H1 (cell line): ENCODE measurements around the gene HGD. TPM values are rescaled to one million over a fixed set of nuclear protein-coding genes. Genes with fewer than 3 reads are reported as not detected.

Experiments used
- CTCF ChIA-PET: fragments of 300-600 bp; sonication (Branson Sonifier 250); formaldehyde crosslinking; loops from one replicate; lab custom pipeline; 2021; ENCODE audit not compliant: partially characterized antibody; lab: Charles Lee
- POLR2A ChIA-PET: fragments of 300-600 bp; sonication (Branson Sonifier 250); formaldehyde crosslinking; loops from one replicate; lab custom pipeline; 2021; ENCODE audit warnings: inconsistent platforms; ENCODE audit not compliant: partially characterized antibody; lab: Charles Lee
- DNase-seq, 2 experiments: peaks; one replicate each; pipeline versions ENCODE4 v3.0.0 to v3.0.0-alpha.2; 2010 to 2022; ENCODE audit warnings: low spot score in 2 of 2, low read depth in 1 of 2, mixed read lengths in 1 of 2
- FAIRE-seq: peaks from 2 replicates; lab custom pipeline; 2011; peaks lifted over from hg19 to GRCh38; lab: Jason Lieb, UNC
- H2AFZ ChIP-seq: 2 replicates; pipeline ENCODE4 v1.8.1; 2012; ENCODE audit warnings: low read length, inconsistent platforms
- H2AK5ac ChIP-seq: 2 replicates; pipeline ENCODE4 v1.6.1; 2013; ENCODE audit warnings: low read depth, low read length
- H2BK120ac ChIP-seq: replicated peaks from 2 replicates; pipeline ENCODE3; 2013; ENCODE audit warnings: low read depth, low read length, inconsistent platforms
- H2BK12ac ChIP-seq: 2 replicates; pipeline ENCODE4 v1.6.1; 2013; ENCODE audit warnings: low read depth, low read length
- H2BK15ac ChIP-seq: 2 replicates; pipeline ENCODE4 v1.6.1; 2013; ENCODE audit warnings: low read length
- H2BK20ac ChIP-seq: 2 replicates; pipeline ENCODE4 v1.6.1; 2013; ENCODE audit warnings: low read length
- H2BK5ac ChIP-seq: 2 replicates; pipeline ENCODE4 v1.6.1; 2013; ENCODE audit warnings: low read depth, low read length
- H3K14ac ChIP-seq: 2 replicates; pipeline ENCODE4 v1.6.1; 2013; ENCODE audit warnings: inconsistent platforms; ENCODE audit not compliant: insufficient read length
- H3K18ac ChIP-seq: 2 replicates; pipeline ENCODE4 v1.6.1; 2013; ENCODE audit warnings: low read length; ENCODE audit errors: extremely low read depth
- H3K23ac ChIP-seq: 2 replicates; pipeline ENCODE4 v1.6.1; 2013; ENCODE audit warnings: inconsistent platforms; ENCODE audit not compliant: insufficient read length
- H3K23me2 ChIP-seq: 2 replicates; pipeline ENCODE4 v1.6.1; 2013; ENCODE audit warnings: low read depth, low read length
- H3K27ac ChIP-seq: 2 replicates; pipeline ENCODE4 v1.6.1; 2011; ENCODE audit warnings: low read depth, low read length, inconsistent platforms
- H3K27me3 ChIP-seq, 4 experiments: replicated peaks in 1 of 4; 1 replicate in 1 of 4; 2 replicates in 3 of 4; pipeline versions ENCODE4 v1.6.1 to v1.8.1; 2011 to 2013; ENCODE audit warnings: low read length in 3 of 4, mild to moderate bottlenecking in 3 of 4, inconsistent platforms in 2 of 4, mixed read lengths in 2 of 4, moderate library complexity in 1 of 4; ENCODE audit not compliant: control insufficient read depth in 3 of 4, insufficient read depth in 3 of 4; ENCODE audit errors: extremely low read depth in 1 of 4
- H3K36me3 ChIP-seq, 4 experiments: 2 replicates each; pipeline versions ENCODE4 v1.6.1 to v1.8.1; 2011 to 2013; ENCODE audit warnings: mild to moderate bottlenecking in 4 of 4, low read length in 3 of 4, moderate library complexity in 2 of 4, control low read depth in 1 of 4, inconsistent platforms in 1 of 4; ENCODE audit not compliant: insufficient read depth in 4 of 4, control insufficient read depth in 2 of 4
- H3K4ac ChIP-seq: replicated peaks from 2 replicates; pipeline ENCODE3; 2013; ENCODE audit warnings: low read length, low read depth, mixed read lengths, inconsistent platforms; ENCODE audit not compliant: insufficient read length
- H3K4me1 ChIP-seq, 4 experiments: replicated peaks in 1 of 4; 1 replicate in 1 of 4; 2 replicates in 3 of 4; pipeline versions ENCODE4 v1.6.1 to v1.8.1; 2011 to 2013; ENCODE audit warnings: low read length in 3 of 4, inconsistent platforms in 2 of 4, mixed read lengths in 1 of 4; ENCODE audit not compliant: insufficient read depth in 4 of 4, control insufficient read depth in 3 of 4
- H3K4me2 ChIP-seq, 2 experiments: 2 replicates each; pipeline versions ENCODE4 v1.6.1 to v1.8.1; 2011 to 2013; ENCODE audit warnings: low read depth in 2 of 2, low read length in 2 of 2, control low read depth in 1 of 2, inconsistent platforms in 1 of 2, mild to moderate bottlenecking in 1 of 2; ENCODE audit not compliant: insufficient read depth in 1 of 2
- H3K4me3 ChIP-seq, 4 experiments: fragments of 200-600, 300-600 bp in 1 of 4; sonication (generic), shearing (Covaris generic), sonication (Bioruptor Twin) in 1 of 4; 2 replicates each; pipeline versions ENCODE4 v1.5.1 to v1.8.1; 2011 to 2016; ENCODE audit warnings: low read length in 4 of 4, low read depth in 3 of 4, control low read depth in 2 of 4, inconsistent platforms in 2 of 4, mild to moderate bottlenecking in 2 of 4, mixed read lengths in 1 of 4, moderate library complexity in 1 of 4; ENCODE audit not compliant: insufficient read depth in 2 of 4; ENCODE audit errors: extremely low read depth in 1 of 4
- H3K56ac ChIP-seq: replicated peaks from 2 replicates; pipeline ENCODE3; 2013; ENCODE audit warnings: low read depth, mild to moderate bottlenecking, mixed read lengths, low read length, inconsistent platforms; ENCODE audit not compliant: insufficient read length
- H3K79me1 ChIP-seq: 2 replicates; pipeline ENCODE4 v1.6.1; 2013; ENCODE audit warnings: low read depth, low read length, control low read depth
- H3K79me2 ChIP-seq, 2 experiments: 2 replicates each; pipeline versions ENCODE4 v1.6.1 to v1.8.1; 2012 to 2013; ENCODE audit warnings: low read length in 2 of 2, mild to moderate bottlenecking in 2 of 2, inconsistent platforms in 1 of 2; ENCODE audit not compliant: insufficient read depth in 2 of 2, control insufficient read depth in 1 of 2
- H3K9ac ChIP-seq, 4 experiments: replicated peaks in 1 of 4; 1 replicate in 1 of 4; 2 replicates in 3 of 4; pipeline versions ENCODE4 v1.6.1 to v1.8.1; 2011 to 2013; ENCODE audit warnings: low read depth in 3 of 4, low read length in 3 of 4, control low read depth in 2 of 4, mild to moderate bottlenecking in 2 of 4, moderate library complexity in 2 of 4, inconsistent platforms in 1 of 4; ENCODE audit errors: extremely low read depth in 1 of 4
- H3K9me3 ChIP-seq, 2 experiments: 2 replicates each; pipeline versions ENCODE4 v1.6.1 to v1.8.1; 2012 to 2013; ENCODE audit warnings: mild to moderate bottlenecking in 2 of 2, moderate library complexity in 2 of 2, control low read depth in 1 of 2, inconsistent platforms in 1 of 2, low read depth in 1 of 2, low read length in 1 of 2, mixed read lengths in 1 of 2; ENCODE audit not compliant: insufficient read depth in 2 of 2
- H4K20me1 ChIP-seq, 2 experiments: replicated peaks in 1 of 2; 2 replicates each; pipeline versions ENCODE3 to v1.8.1; 2011 to 2013; ENCODE audit warnings: inconsistent platforms in 2 of 2, low read length in 2 of 2, mild to moderate bottlenecking in 1 of 2; ENCODE audit not compliant: insufficient read depth in 2 of 2, control insufficient read depth in 1 of 2
- H4K5ac ChIP-seq: 2 replicates; pipeline ENCODE4 v1.6.1; 2013; ENCODE audit warnings: low read length, low read depth, mixed read lengths, inconsistent platforms; ENCODE audit not compliant: insufficient read length
- H4K8ac ChIP-seq: 2 replicates; pipeline ENCODE4 v1.8.0; 2013; ENCODE audit warnings: mild to moderate bottlenecking, moderate library complexity, low read length, inconsistent platforms; ENCODE audit not compliant: insufficient read depth; ENCODE audit errors: extremely low read depth
- H4K91ac ChIP-seq: replicated peaks from 2 replicates; pipeline ENCODE3; 2013; ENCODE audit warnings: low read length, mixed read lengths, inconsistent platforms; ENCODE audit not compliant: insufficient read length
- BACH1 ChIP-seq: IDR thresholded peaks from 2 replicates; pipeline ENCODE4 v1.6.1; 2012; ENCODE audit warnings: low read length, improper control_type of control experiment
- BCL11A ChIP-seq, 2 experiments: IDR thresholded peaks; one replicate each; pipeline ENCODE4 v1.6.1; 2011; ENCODE audit warnings: low read depth in 2 of 2, low read length in 2 of 2, mild to moderate bottlenecking in 2 of 2
- GABPA ChIP-seq: IDR thresholded peaks from 2 replicates; pipeline ENCODE4 v1.6.1; 2011; ENCODE audit warnings: mild to moderate bottlenecking, low read length, moderate library complexity, borderline replicate concordance; ENCODE audit not compliant: insufficient read depth
- HDAC2 ChIP-seq, 2 experiments: fragments of 300-600 bp in 1 of 2; sonication (generic) in 1 of 2; IDR thresholded peaks; 2 replicates each; pipeline ENCODE4 v1.6.1; 2011 to 2012; ENCODE audit warnings: low read depth in 2 of 2, low read length in 2 of 2, mild to moderate bottlenecking in 2 of 2, moderate library complexity in 2 of 2, borderline replicate concordance in 1 of 2, inconsistent platforms in 1 of 2
- KDM1A ChIP-seq: fragments of 200-600, 300-600 bp; sonication (generic); IDR thresholded peaks from 2 replicates; pipeline ENCODE4 v1.7.1; 2016; ENCODE audit warnings: mild to moderate bottlenecking, low read length, borderline replicate concordance
- SRF ChIP-seq: IDR thresholded peaks from 2 replicates; pipeline ENCODE4 v1.6.1; 2011; ENCODE audit warnings: mild to moderate bottlenecking, low read depth, low read length, moderate library complexity
- TAF1 ChIP-seq: IDR thresholded peaks from 2 replicates; pipeline ENCODE4 v1.6.1; 2011; ENCODE audit warnings: mild to moderate bottlenecking, low read depth, low read length
- TBP ChIP-seq: IDR thresholded peaks from 2 replicates; pipeline ENCODE4 v1.6.1; 2011; ENCODE audit warnings: low read depth, low read length, improper control_type of control experiment
- YY1 ChIP-seq: IDR thresholded peaks from 2 replicates; pipeline ENCODE4 v1.6.1; 2011; ENCODE audit warnings: low read depth, mild to moderate bottlenecking, low read length
- WGBS, 2 experiments: shearing (Covaris generic) in 1 of 2; methylation state at CpG; one replicate each; pipeline versions ENCODE4 v1.1.6 to v1.1.7; 2013 to 2015; ENCODE audit warnings: low lambda C conversion rate in 2 of 2, mixed read lengths in 2 of 2, inconsistent platforms in 1 of 2, low coverage in 1 of 2, missing lambda C conversion rate in 1 of 2; ENCODE audit not compliant: insufficient replicate concordance in 2 of 2, insufficient coverage in 1 of 2, insufficient read length in 1 of 2; ENCODE audit errors: extremely low coverage in 1 of 2, missing lambda C conversion rate in 1 of 2; 5-methylcytosine and 5-hydroxymethylcytosine counted together
- polyA plus RNA-seq, 7 experiments: library from polyadenylated mRNA; depleted of rRNA in 3 of 7; stranded (reverse) in 5 of 7; unstranded in 2 of 7; fragments of >200 nt in 5 of 7; fragments of 200-250 nt in 2 of 7; gene quantifications; 1 replicate in 5 of 7; 2 replicates in 1 of 7; 4 replicates in 1 of 7; pipeline versions ENCODE4 v1.2.1 to v1.2.3, GENCODE V29; 2011 to 2013; ENCODE audit warnings: missing spikeins in 2 of 7, mixed read lengths in 2 of 7
- total RNA-seq: library from RNA; stranded (reverse); fragmentation: NEBNext Ultra II Directional; extraction: Animal tissue kit (Norgen Biotek cat#: 25700); gene quantifications from 2 replicates; pipeline ENCODE4 v1.2.1, GENCODE V29; 2021
- TF ChIP-seq, protein P1 (sequence below): IDR thresholded peaks from 2 replicates; pipeline ENCODE4 v1.6.1; 2012; ENCODE audit warnings: low read length, inconsistent platforms
- TF ChIP-seq, protein P2 (sequence below): IDR thresholded peaks from 2 replicates; pipeline ENCODE4 v1.6.1; 2011; ENCODE audit warnings: low read length, improper control_type of control experiment

HGD gene
- total and polyA plus RNA-seq, 2 of the 8 experiments (the other 6 are each of a cell fraction or from before 2014, with no cell fraction given), result 0.11 TPM; not detected in 1

DNA sequence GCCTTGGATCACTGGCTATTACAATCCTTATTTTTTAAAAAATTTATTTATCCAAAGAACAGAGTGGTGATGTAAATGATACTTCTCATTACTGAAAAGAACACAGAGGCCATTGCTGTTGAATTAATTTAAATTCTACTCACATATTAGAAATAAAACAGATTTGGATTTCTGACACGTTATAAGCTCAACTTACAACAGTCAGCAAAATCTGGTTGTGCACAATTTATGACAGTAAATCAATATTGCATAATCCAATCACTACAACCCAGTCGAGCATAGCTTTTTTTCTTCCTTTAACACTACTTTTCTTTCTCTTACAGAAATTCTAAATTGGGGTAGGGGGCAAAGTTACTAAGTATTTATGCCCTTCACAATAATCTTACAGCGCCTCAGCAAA lies 17.3 kb upstream of the HGD start:
- WGBS, 2 experiments, result 83% methylated on average over 3 of the region's 3 CpGs; no CpG with 5 or more reads in 1 of the 2 experiments
- Histone ChIP-seq H3K9ac (no peak overlapping the region), H2BK5ac (no peak overlapping the region), H4K91ac (no peak overlapping the region), H3K9me3 (no peaks in the 10 kb centered on the region), H2BK15ac (no peak overlapping the region), H3K27me3 (no peaks in the 10 kb centered on the region), H4K8ac (no peak overlapping the region), H3K79me1 (no peaks in the 10 kb centered on the region), H2AK5ac (no peak overlapping the region), H3K56ac (no peak overlapping the region), H3K4me3 (no peak overlapping the region), H2AFZ (no peak overlapping the region), H2BK20ac (no peak overlapping the region), H4K20me1 (no peaks in the 10 kb centered on the region), H3K4me2 (no peak overlapping the region), H3K36me3 (no peaks in the 10 kb centered on the region), H3K18ac (no peak overlapping the region), H3K4me1 (peaks cover 2 to 5% (median 4%) of the 10 kb centered on the region in 4 experiments; a peak in 5 of 7 replicates), H3K23ac (no peak overlapping the region), H3K79me2 (no peaks in the 10 kb centered on the region), H3K4ac (no peak overlapping the region), H3K14ac (no peak overlapping the region), H2BK120ac (no peak overlapping the region), H2BK12ac (no peak overlapping the region), H3K27ac (no peak overlapping the region), H3K23me2 (no peaks in the 10 kb centered on the region; the same call in 1 of the 2 replicates), H4K5ac (no peak overlapping the region)
- FAIRE-seq (no peak), DNase-seq (no peak)
- POLR2A ChIA-PET, result interaction anchor here (0.6 kb wide), 1 partner anchor 570 kb away, joined by 3 read pairs; no protein-coding TSS in a partner anchor
- CTCF ChIA-PET, result interaction anchor here (0.5 to 1.6 kb wide), 4 partner anchors 17 to 132 kb away, joined by 3 to 5 read pairs (median 4); partner anchors contain the start of gene HGD
- TF ChIP-seq TAF1, result no peak
- no peak for TF ChIP-seq YY1
- TF ChIP-seq, protein P1, sequence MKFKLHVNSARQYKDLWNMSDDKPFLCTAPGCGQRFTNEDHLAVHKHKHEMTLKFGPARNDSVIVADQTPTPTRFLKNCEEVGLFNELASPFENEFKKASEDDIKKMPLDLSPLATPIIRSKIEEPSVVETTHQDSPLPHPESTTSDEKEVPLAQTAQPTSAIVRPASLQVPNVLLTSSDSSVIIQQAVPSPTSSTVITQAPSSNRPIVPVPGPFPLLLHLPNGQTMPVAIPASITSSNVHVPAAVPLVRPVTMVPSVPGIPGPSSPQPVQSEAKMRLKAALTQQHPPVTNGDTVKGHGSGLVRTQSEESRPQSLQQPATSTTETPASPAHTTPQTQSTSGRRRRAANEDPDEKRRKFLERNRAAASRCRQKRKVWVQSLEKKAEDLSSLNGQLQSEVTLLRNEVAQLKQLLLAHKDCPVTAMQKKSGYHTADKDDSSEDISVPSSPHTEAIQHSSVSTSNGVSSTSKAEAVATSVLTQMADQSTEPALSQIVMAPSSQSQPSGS, result no peak
- no peak for TF ChIP-seq GABPA
- TF ChIP-seq SRF, result no peak
- TF ChIP-seq TBP, result no peak
- TF ChIP-seq BCL11A (IDR thresholded peaks at IDR 0.05; ENCODE audit: low read depth in 2 of 2, low read length in 2 of 2), result no peak
- no peak for TF ChIP-seq HDAC2 (IDR thresholded peaks at IDR 0.05; ENCODE audit: borderline replicate concordance in 1 of 2, low read depth in 2 of 2, low read length in 2 of 2)
- TF ChIP-seq, protein P2, sequence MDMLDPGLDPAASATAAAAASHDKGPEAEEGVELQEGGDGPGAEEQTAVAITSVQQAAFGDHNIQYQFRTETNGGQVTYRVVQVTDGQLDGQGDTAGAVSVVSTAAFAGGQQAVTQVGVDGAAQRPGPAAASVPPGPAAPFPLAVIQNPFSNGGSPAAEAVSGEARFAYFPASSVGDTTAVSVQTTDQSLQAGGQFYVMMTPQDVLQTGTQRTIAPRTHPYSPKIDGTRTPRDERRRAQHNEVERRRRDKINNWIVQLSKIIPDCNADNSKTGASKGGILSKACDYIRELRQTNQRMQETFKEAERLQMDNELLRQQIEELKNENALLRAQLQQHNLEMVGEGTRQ, result no peak
- TF ChIP-seq KDM1A, result no peak
- TF ChIP-seq BACH1, result no peak
